A549 (cell line): Measurements from ENCODE around the gene CREB5. TPM values are rescaled to one million over a fixed set of nuclear protein-coding genes. Genes with fewer than 3 reads are reported as not detected.
A peak's percentile ranks its signal among the peaks of the same experiment; 100 is the strongest.

Source experiments
- ATAC-seq, 2 experiments: fragments of 200-7000 bp in 1 of 2; fragments of >200 bp in 1 of 2; cut with Nextera tagmentation in 1 of 2; cut with Tn5 transposase in 1 of 2; 3 replicates each; pipeline versions ENCODE4 v1.8.0 to v1.9.1; 2018 to 2020; ENCODE audit warnings: mild to moderate bottlenecking in 1 of 2, moderate library complexity in 1 of 2
- CTCF ChIA-PET: fragments of 300-600 bp; sonication (Branson Sonifier 250); formaldehyde crosslinking; extraction: SDS; loops from one replicate; lab custom pipeline; 2021; ENCODE audit warnings: antibody characterized with exemption, inconsistent platforms; lab: Yijun Ruan, JAX
- POLR2A ChIA-PET: fragments of 350-600 bp; formaldehyde crosslinking; extraction: SDS; loops from one replicate; lab custom pipeline; 2021; ENCODE audit warnings: antibody characterized with exemption, inconsistent platforms; lab: Yijun Ruan, JAX
- DNase-seq, 2 experiments: peaks; one replicate each; pipeline versions ENCODE4 v3.0.0 to v3.0.0-alpha.2; 2011 to 2016; ENCODE audit warnings: low read depth in 1 of 2, low spot score in 1 of 2
- FAIRE-seq: peaks from 2 replicates; lab custom pipeline; 2011; peaks lifted over from hg19 to GRCh38; lab: Jason Lieb, UNC
- H3K27ac ChIP-seq, 2 experiments: fragments of >200 bp; sonication (Bioruptor Twin); formaldehyde crosslinking; 3 replicates each; pipeline ENCODE4 v1.5.1; 2016 to 2017
- H3K4me1 ChIP-seq: fragments of >200 bp; sonication (Bioruptor Twin); formaldehyde crosslinking; 3 replicates; pipeline ENCODE4 v1.6.1; 2016
- H3K4me2 ChIP-seq: fragments of >200 bp; sonication (Bioruptor Twin); formaldehyde crosslinking; 3 replicates; pipeline ENCODE4 v1.6.1; 2016
- H3K4me3 ChIP-seq: fragments of >200 bp; sonication (Bioruptor Twin); formaldehyde crosslinking; 3 replicates; pipeline ENCODE4 v1.5.1; 2016
- H3K9me3 ChIP-seq: fragments of >200 bp; sonication (Bioruptor Twin); formaldehyde crosslinking; 3 replicates; pipeline ENCODE4 v1.6.1; 2016
- BHLHE40 ChIP-seq: IDR thresholded peaks from 2 replicates; pipeline ENCODE4 v1.6.1; 2012; ENCODE audit warnings: low read depth, low read length, inconsistent platforms
- CBX2 ChIP-seq: fragments of 200-600 bp; sonication (generic); IDR thresholded peaks from 2 replicates; pipeline ENCODE4 v1.6.1; 2016; ENCODE audit warnings: low read depth, mild to moderate bottlenecking, borderline replicate concordance
- CHD2 ChIP-seq: fragments of 150-350 bp; IDR thresholded peaks from 2 replicates; pipeline ENCODE4 v1.6.1; 2014; ENCODE audit warnings: low read length; ENCODE audit not compliant: partially characterized antibody
- CHD4 ChIP-seq: fragments of 200-600 bp; sonication (generic); IDR thresholded peaks from 2 replicates; pipeline ENCODE4 v1.6.1; 2016; ENCODE audit warnings: antibody characterized with exemption, mild to moderate bottlenecking, borderline replicate concordance
- CTCF ChIP-seq: fragments of >200 bp; sonication (Bioruptor Twin); formaldehyde crosslinking; IDR thresholded peaks from 3 replicates; pipeline ENCODE4 v1.5.1; 2016
- EHMT2 ChIP-seq: fragments of 200-600 bp; sonication (generic); IDR thresholded peaks from 2 replicates; pipeline ENCODE4 v1.6.1; 2016; ENCODE audit warnings: antibody characterized with exemption, low read depth, mild to moderate bottlenecking, moderate library complexity
- EP300 ChIP-seq, 2 experiments: fragments of >200 bp; sonication (Bioruptor Twin); formaldehyde crosslinking; IDR thresholded peaks; 2 replicates in 1 of 2; 3 replicates in 1 of 2; pipeline ENCODE4 v1.6.1; 2016 to 2017
- ESRRA ChIP-seq: fragments of 150-350 bp; IDR thresholded peaks from 2 replicates; pipeline ENCODE4 v1.6.1; 2014; ENCODE audit warnings: mild to moderate bottlenecking, low read length, borderline replicate concordance
- HMGXB4 ChIP-seq: fragments of 250-450 bp; sonication (Bioruptor Pico); IDR thresholded peaks from 2 replicates; pipeline ENCODE4 v1.5.0; 2021; ENCODE audit warnings: mild to moderate bottlenecking, moderate library complexity, borderline replicate concordance
- HOXA7 ChIP-seq: fragments of 250-450 bp; sonication (Bioruptor Pico); IDR thresholded peaks from 2 replicates; pipeline ENCODE4 v1.5.0; 2020; ENCODE audit warnings: mild to moderate bottlenecking, moderate library complexity
- HOXB13 ChIP-seq: fragments of 250-450 bp; sonication (Bioruptor Pico); IDR thresholded peaks from 2 replicates; pipeline ENCODE4 v1.5.0; 2020; ENCODE audit warnings: low read depth, mild to moderate bottlenecking, moderate library complexity
- KDM1A ChIP-seq: fragments of 200-600 bp; sonication (generic); IDR thresholded peaks from 2 replicates; pipeline ENCODE4 v1.6.1; 2016; ENCODE audit warnings: low read depth, mild to moderate bottlenecking
- KDM5A ChIP-seq: fragments of 200-600 bp; sonication (generic); IDR thresholded peaks from 2 replicates; pipeline ENCODE4 v1.6.1; 2016; ENCODE audit warnings: antibody characterized with exemption, mild to moderate bottlenecking
- MAX ChIP-seq: IDR thresholded peaks from 2 replicates; pipeline ENCODE4 v1.6.1; 2012
- NR3C1 ChIP-seq: fragments of >200 bp; sonication (Bioruptor Twin); formaldehyde crosslinking; IDR thresholded peaks from 3 replicates; pipeline ENCODE4 v1.6.1; 2017
- PHF8 ChIP-seq: fragments of 200-600 bp; sonication (generic); IDR thresholded peaks from 2 replicates; pipeline ENCODE4 v1.6.1; 2016; ENCODE audit warnings: low read depth, mild to moderate bottlenecking, antibody characterized with exemption, moderate library complexity, borderline replicate concordance
- RAD21 ChIP-seq, 2 experiments: fragments of >200 bp in 1 of 2; sonication (Bioruptor Twin) in 1 of 2; formaldehyde crosslinking in 1 of 2; IDR thresholded peaks in 1 of 2; conservative IDR thresholded peaks in 1 of 2; 2 replicates in 1 of 2; 3 replicates in 1 of 2; pipeline ENCODE4 v1.6.1; 2012 to 2018; ENCODE audit warnings: inconsistent platforms in 1 of 2
- RARB ChIP-seq: fragments of 250-450 bp; sonication (Bioruptor Pico); IDR thresholded peaks from 2 replicates; pipeline ENCODE4 v1.8.0; 2021; ENCODE audit warnings: mild to moderate bottlenecking, moderate library complexity
- RFX5 ChIP-seq: fragments of 450-650 bp; IDR thresholded peaks from 2 replicates; pipeline ENCODE4 v1.7.1; 2014; ENCODE audit warnings: antibody characterized with exemption, mild to moderate bottlenecking, moderate library complexity
- TFCP2L1 ChIP-seq: fragments of 250-450 bp; sonication (Bioruptor Pico); IDR thresholded peaks from 2 replicates; pipeline ENCODE4 v1.5.0; 2021; ENCODE audit warnings: mild to moderate bottlenecking
- ZFP36 ChIP-seq: fragments of 450-650 bp; IDR thresholded peaks from 2 replicates; pipeline ENCODE4 v1.6.1; 2014; ENCODE audit warnings: borderline replicate concordance; ENCODE audit not compliant: partially characterized antibody
- ZNF302 ChIP-seq: fragments of 250-450 bp; sonication (Bioruptor Pico); IDR thresholded peaks from 2 replicates; pipeline ENCODE4 v1.9.0; 2021; ENCODE audit warnings: inconsistent platforms, mild to moderate bottlenecking, moderate library complexity
- ZSCAN20 ChIP-seq: fragments of 250-450 bp; sonication (Bioruptor Pico); IDR thresholded peaks from 2 replicates; pipeline ENCODE4 v1.8.0; 2022; ENCODE audit warnings: mild to moderate bottlenecking, moderate library complexity
- WGBS: methylation state at CpG from one replicate; pipeline ENCODE4 v1.1.6; 2017; ENCODE audit errors: missing lambda C conversion rate; 5-methylcytosine and 5-hydroxymethylcytosine counted together
- polyA plus RNA-seq, 4 experiments: library from polyadenylated mRNA; depleted of rRNA in 3 of 4; stranded (reverse); fragments of >200 nt; fragmentation: RNase III in 1 of 4; extraction: RNeasy Plus Mini Kit Qiagen cat#74134 plus additional on column Dnase treatment in 1 of 4; gene quantifications; 2 replicates in 3 of 4; 3 replicates in 1 of 4; pipeline ENCODE4 v1.2.3, GENCODE V29; 2011 to 2017
- TF ChIP-seq, protein P1 (sequence below): fragments of 250-450 bp; sonication (Bioruptor Pico); IDR thresholded peaks from 2 replicates; pipeline ENCODE4 v1.5.0; 2020; ENCODE audit warnings: low read depth, mild to moderate bottlenecking, moderate library complexity

The CREB5 gene
- polyA plus RNA-seq, 2 of the 4 experiments (the other 2 are of a cell fraction), result 0.61 to 1.5 TPM

GRCh38 chr7:28682801-28683200, 270.5 kb downstream of the CREB5 start (continued):
- no peak for TF ChIP-seq CHD4

DNA sequence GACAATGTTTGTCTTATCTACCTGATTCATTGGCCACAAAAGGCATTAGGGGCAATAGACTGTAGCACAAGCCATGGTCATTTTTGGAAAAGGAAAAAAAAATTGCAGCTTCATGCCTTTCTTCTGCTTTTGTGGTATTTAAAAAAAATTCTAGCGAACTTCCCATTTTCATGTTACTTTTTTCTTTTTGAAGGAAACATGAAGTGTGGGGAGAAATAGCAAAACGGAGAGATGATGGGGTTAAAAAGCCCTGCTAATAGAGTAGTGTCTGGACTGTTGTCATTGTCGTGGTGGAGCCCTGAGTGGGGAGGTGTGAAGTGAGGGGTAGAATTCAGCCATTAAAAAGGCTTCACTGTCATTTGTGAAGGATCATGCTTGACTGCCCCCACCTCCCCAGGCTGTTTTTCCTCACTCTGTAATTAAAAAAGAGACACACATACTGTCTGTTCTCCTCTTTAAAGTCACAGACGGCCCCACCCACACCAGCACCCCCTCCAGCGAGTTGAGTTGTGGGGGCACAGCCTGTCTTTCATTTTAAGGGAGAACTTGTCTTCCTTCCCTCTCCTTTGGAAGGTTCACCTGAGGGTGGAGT, 272.4 kb downstream of the CREB5 start:
- Histone ChIP-seq H3K4me3 (no peak overlapping the region), H3K27ac (peak overlapping the region in 1 of 2 experiments; percentile 69; a peak in 3 of 6 replicates), H3K9me3 (no peaks in the 10 kb centered on the region), H3K4me2 (no peak overlapping the region), H3K4me1 (peaks cover 16% of the 10 kb centered on the region)
- TF ChIP-seq EHMT2, result no peak
- no peak for TF ChIP-seq EP300 (IDR thresholded peaks at IDR 0.05)
- TF ChIP-seq ZNF302 (CRISPR knock-in tag), result no peak
- TF ChIP-seq, protein P1, sequence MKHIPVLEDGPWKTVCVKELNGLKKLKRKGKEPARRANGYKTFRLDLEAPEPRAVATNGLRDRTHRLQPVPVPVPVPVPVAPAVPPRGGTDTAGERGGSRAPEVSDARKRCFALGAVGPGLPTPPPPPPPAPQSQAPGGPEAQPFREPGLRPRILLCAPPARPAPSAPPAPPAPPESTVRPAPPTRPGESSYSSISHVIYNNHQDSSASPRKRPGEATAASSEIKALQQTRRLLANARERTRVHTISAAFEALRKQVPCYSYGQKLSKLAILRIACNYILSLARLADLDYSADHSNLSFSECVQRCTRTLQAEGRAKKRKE, result no peak
- TF ChIP-seq RFX5, result no peak
- TF ChIP-seq CTCF, result no peak
- FAIRE-seq (no peak), DNase-seq (no peak), ATAC-seq (no peak)
- ChIA-PET CTCF (interaction anchor here (0.5 to 1.6 kb wide), 3 partner anchors 12 to 386 kb away, joined by 3 read pairs; no protein-coding TSS in a partner anchor), POLR2A (no interaction called here)
- WGBS, result 72% methylated on average over 5 of the region's 5 CpGs

DNA sequence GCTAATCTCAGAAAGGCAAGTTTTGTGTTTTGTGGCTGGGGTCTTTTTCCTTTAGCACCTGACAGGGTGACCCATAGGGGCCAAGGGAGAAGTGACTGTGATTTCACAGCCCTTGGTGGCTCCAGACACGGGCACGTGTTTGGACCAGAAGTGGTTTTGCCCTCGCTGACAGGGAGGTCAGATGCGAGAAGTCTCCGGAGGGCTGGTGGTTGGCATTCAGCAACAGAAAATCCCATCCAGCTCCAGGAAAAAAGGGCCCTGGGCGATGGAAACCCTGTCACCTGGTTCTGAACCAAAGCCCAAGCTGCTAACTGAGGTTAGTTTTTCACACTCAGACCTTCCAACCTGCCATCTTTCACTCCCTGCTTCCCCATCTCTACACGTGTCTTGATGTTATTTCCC, 272.9 kb downstream of the CREB5 start:
- peaks cover 16% of the 10 kb centered on the region for H3K4me1 ChIP-seq
- H3K9me3 ChIP-seq, result no peaks in the 10 kb centered on the region
- ChIA-PET CTCF (interaction anchor here (0.5 to 1.6 kb wide), 8 partner anchors 12 to 388 kb away, joined by 3 to 4 read pairs (median 3); no protein-coding TSS in a partner anchor), POLR2A (no interaction called here)
- FAIRE-seq (no peak), DNase-seq (no peak), ATAC-seq (peak in 1 of 2 experiments; percentile 49; a peak in 2 of 6 replicates)
- WGBS, result 71% methylated on average over 7 of the region's 7 CpGs
- peak overlapping the region; percentile 90 for H3K4me2 ChIP-seq
- no peak overlapping the region for H3K4me3 ChIP-seq
- H3K27ac ChIP-seq, result peak overlapping the region; percentile 37 to 69; a peak in 5 of 6 replicates
- no peak for TF ChIP-seq ESRRA
- TF ChIP-seq EP300 (IDR thresholded peaks at IDR 0.05), result no peak
- no peak for TF ChIP-seq KDM5A
- TF ChIP-seq ZSCAN20 (CRISPR knock-in tag), result no peak
- TF ChIP-seq RFX5, result no peak
- no peak for TF ChIP-seq NR3C1
- no peak for TF ChIP-seq RARB (CRISPR knock-in tag)
- no peak for TF ChIP-seq CBX2
- no peak for TF ChIP-seq MAX
- TF ChIP-seq HOXB13, result no peak
- no peak for TF ChIP-seq TFCP2L1 (CRISPR knock-in tag)
- TF ChIP-seq PHF8, result no peak
- TF ChIP-seq HOXA7 (CRISPR knock-in tag), result no peak
- TF ChIP-seq ZNF302 (CRISPR knock-in tag), result no peak
- no peak for TF ChIP-seq CHD2
- no peak for TF ChIP-seq RAD21 (conservative IDR thresholded peaks at IDR 0.05 in 1 of 2, IDR thresholded peaks at IDR 0.05 in 1 of 2)
- no peak for TF ChIP-seq BHLHE40
- no peak for TF ChIP-seq ZFP36
- no peak for TF ChIP-seq HMGXB4 (CRISPR knock-in tag)
- no peak for TF ChIP-seq KDM1A
